CD14-positive monocyte (primary cell): ENCODE data around the gene ACTN4. TPM values are rescaled to one million over a fixed set of nuclear protein-coding genes. Genes with fewer than 3 reads are reported as not detected.

Source experiments
- DNase-seq, 3 donors: peaks; one replicate each; pipeline ENCODE4 v3.0.0-alpha.2; 2011 to 2022
- H2AFZ ChIP-seq: 2 replicates; pipeline ENCODE4 v1.6.0; 2012; ENCODE audit warnings: mild to moderate bottlenecking, low read depth, low read length, inconsistent platforms; ENCODE audit not compliant: insufficient read depth, poor library complexity, severe bottlenecking
- H3K27ac ChIP-seq, 2 donors: 1 replicate in 1 of 2; 2 replicates in 1 of 2; pipeline ENCODE4 v1.5.1; 2012 to 2013; ENCODE audit warnings: low read length in 2 of 2, control low read depth in 1 of 2, inconsistent platforms in 1 of 2, low read depth in 1 of 2, mild to moderate bottlenecking in 1 of 2
- H3K27me3 ChIP-seq, 2 donors: one replicate each; pipeline versions ENCODE4 v1.6.0 to v1.6.1; 2011 to 2013; ENCODE audit warnings: low read length in 2 of 2; ENCODE audit not compliant: control insufficient read depth in 2 of 2, insufficient read depth in 2 of 2
- H3K36me3 ChIP-seq, 2 donors: replicated peaks in 1 of 2; 1 replicate in 1 of 2; 2 replicates in 1 of 2; pipeline versions ENCODE4 v1.5.1 to v1.6.1; 2012 to 2013; ENCODE audit warnings: low read length in 2 of 2, control low read depth in 1 of 2, inconsistent platforms in 1 of 2, mild to moderate bottlenecking in 1 of 2; ENCODE audit not compliant: insufficient read depth in 2 of 2, control insufficient read depth in 1 of 2
- H3K4me1 ChIP-seq, 2 donors: 1 replicate in 1 of 2; 2 replicates in 1 of 2; pipeline versions ENCODE4 v1.5.1 to v1.6.1; 2012 to 2013; ENCODE audit warnings: low read length in 2 of 2, control low read depth in 1 of 2, inconsistent platforms in 1 of 2, mild to moderate bottlenecking in 1 of 2, moderate library complexity in 1 of 2; ENCODE audit not compliant: insufficient read depth in 2 of 2, control insufficient read depth in 1 of 2
- H3K4me2 ChIP-seq: replicated peaks from 2 replicates; pipeline ENCODE3; 2012; ENCODE audit warnings: low read length, moderate library complexity, mild to moderate bottlenecking; ENCODE audit not compliant: poor library complexity, severe bottlenecking; ENCODE audit errors: extremely low read depth
- H3K4me3 ChIP-seq, 3 experiments: fragments of 200-600 bp in 1 of 3; sonication (generic) in 1 of 3; replicated peaks in 1 of 3; 1 replicate in 2 of 3; 2 replicates in 1 of 3; pipeline ENCODE4 v1.5.1; 2011 to 2013; ENCODE audit warnings: low read length in 3 of 3, mild to moderate bottlenecking in 3 of 3, control low read depth in 2 of 3, low read depth in 2 of 3, inconsistent platforms in 1 of 3, moderate library complexity in 1 of 3
- H3K79me2 ChIP-seq: 2 replicates; pipeline ENCODE4 v1.6.0; 2012; ENCODE audit warnings: mild to moderate bottlenecking, control low read depth, inconsistent platforms, low read length, moderate library complexity; ENCODE audit not compliant: insufficient read depth
- H3K9ac ChIP-seq: 2 replicates; pipeline ENCODE4 v1.6.0; 2017; ENCODE audit warnings: low read length, mild to moderate bottlenecking; ENCODE audit not compliant: insufficient read depth, poor library complexity, severe bottlenecking
- H3K9me3 ChIP-seq, 2 donors: replicated peaks in 1 of 2; 1 replicate in 1 of 2; 2 replicates in 1 of 2; pipeline versions ENCODE4 v1.5.1 to v1.6.1; 2012 to 2013; ENCODE audit warnings: low read length in 2 of 2, control low read depth in 1 of 2; ENCODE audit not compliant: control insufficient read depth in 1 of 2, insufficient read depth in 1 of 2
- H4K20me1 ChIP-seq: 2 replicates; pipeline ENCODE4 v1.6.0; 2012; ENCODE audit warnings: mild to moderate bottlenecking, low read length, control low read depth, moderate library complexity; ENCODE audit not compliant: insufficient read depth
- H3K27ac Mint-ChIP-seq, 7 donors: one replicate each; pipeline ENCODE4 v1.8.0; 2020; ENCODE audit warnings: mild to moderate bottlenecking in 7 of 7, mixed read lengths in 7 of 7, moderate library complexity in 6 of 7, inconsistent platforms in 2 of 7
- H3K27me3 Mint-ChIP-seq, 3 donors: one replicate each; pipeline ENCODE4 v1.8.0; 2021 to 2022; ENCODE audit warnings: low read depth in 3 of 3, mild to moderate bottlenecking in 3 of 3, mixed read lengths in 3 of 3, moderate library complexity in 3 of 3, inconsistent platforms in 1 of 3
- H3K36me3 Mint-ChIP-seq, 2 donors: one replicate each; pipeline ENCODE4 v1.8.0; 2020; ENCODE audit warnings: mixed read lengths in 2 of 2, inconsistent platforms in 1 of 2, mild to moderate bottlenecking in 1 of 2
- H3K4me1 Mint-ChIP-seq: one replicate; pipeline ENCODE4 v1.8.0; 2020; ENCODE audit warnings: mild to moderate bottlenecking, mixed read lengths
- H3K4me3 Mint-ChIP-seq, 2 donors: one replicate each; pipeline ENCODE4 v1.8.0; 2020; ENCODE audit warnings: mild to moderate bottlenecking in 2 of 2, mixed read lengths in 2 of 2, moderate library complexity in 1 of 2
- H3K9me3 Mint-ChIP-seq, 7 donors: one replicate each; pipeline ENCODE4 v1.8.0; 2020 to 2022; ENCODE audit warnings: mixed read lengths in 7 of 7, mild to moderate bottlenecking in 6 of 7, moderate library complexity in 6 of 7, inconsistent platforms in 2 of 7
- WGBS: methylation state at CpG from one replicate; pipeline ENCODE4 v1.1.5; 2013; ENCODE audit warnings: missing lambda C conversion rate; ENCODE audit not compliant: insufficient coverage; 5-methylcytosine and 5-hydroxymethylcytosine counted together
- intact Hi-C, 2 donors: fragments of 100-400 bp; cut with micrococcal nuclease; formaldehyde crosslinking; loops; one replicate each; pipeline versions ENCODE4 v1.15.0 to v1.15.1; 2023
- polyA plus RNA-seq, 3 donors: library from polyadenylated mRNA; depleted of rRNA in 1 of 3; unstranded in 2 of 3; stranded (reverse) in 1 of 3; fragments of 300-500 nt in 2 of 3; fragments of >200 nt in 1 of 3; fragmentation: Illumina TruSeq in 2 of 3; gene quantifications; 1 replicate in 2 of 3; 2 replicates in 1 of 3; pipeline ENCODE4 v1.2.3, GENCODE V29; 2012 to 2021
- TF ChIP-seq, protein P1 (sequence below): fragments of 200-600 bp; IDR thresholded peaks from one replicate; pipeline ENCODE4 v1.8.0; 2022; ENCODE audit warnings: antibody characterized with exemption, mild to moderate bottlenecking

The ACTN4 gene
- polyA plus RNA-seq, 3 donors, result 8.4 to 177 (median 16.0) TPM

GRCh38 chr19:38710928-38711725, 63.7 kb downstream of the ACTN4 start:
- Histone ChIP-seq H3K79me2 (peaks cover 7% of the 10 kb centered on the region), H3K4me1 (no peaks in the 10 kb centered on the region)

DNA sequence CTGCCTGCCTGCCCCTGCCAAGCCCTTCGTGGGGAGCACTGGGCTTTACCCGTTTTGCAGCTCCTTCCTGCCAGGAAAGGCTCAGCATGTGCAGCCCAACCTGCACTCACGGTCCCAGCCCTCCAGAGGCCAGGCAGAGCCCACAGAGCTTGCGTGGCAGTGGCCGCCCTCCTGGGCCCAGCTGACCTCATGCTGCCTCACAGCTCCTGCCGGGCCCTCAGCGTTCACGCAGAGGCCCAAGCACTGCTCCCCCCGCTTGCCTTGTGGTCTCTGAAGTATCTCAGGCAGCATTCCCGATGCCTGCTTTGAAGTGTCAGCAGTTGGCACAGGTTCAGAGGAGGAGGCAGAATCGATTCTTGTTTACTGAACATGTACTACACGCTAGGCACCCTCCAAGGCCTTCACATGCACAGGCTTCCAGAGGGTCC, 64.3 kb downstream of the ACTN4 start:
- Histone ChIP-seq H3K4me2 (no peak overlapping the region), H3K27me3 (no peaks in the 10 kb centered on the region), H3K4me1 (no peaks in the 10 kb centered on the region), H3K27ac (peak overlapping the region in 1 of 2 donors; percentile 20), H4K20me1 (no peaks in the 10 kb centered on the region), H3K4me3 (no peak overlapping the region), H3K9me3 (no peaks in the 10 kb centered on the region), H3K36me3 (peaks cover 90 to 100% of the 10 kb centered on the region in 2 donors), H2AFZ (no peak overlapping the region), H3K79me2 (peaks cover 6% of the 10 kb centered on the region), H3K9ac (no peak overlapping the region)
- H3K4me1 Mint-ChIP-seq, result no peaks in the 10 kb centered on the region
- peaks cover 80 to 97% of the 10 kb centered on the region in 2 donors for H3K36me3 Mint-ChIP-seq
- H3K9me3 Mint-ChIP-seq, result peaks cover 0 to 2% (median 0%) of the 10 kb centered on the region in 7 donors
- peak overlapping the region in 1 of 7 donors; percentile 59 for H3K27ac Mint-ChIP-seq
- intact Hi-C loops, result no loop called here
- DNase-seq, result no peak
- H3K4me3 Mint-ChIP-seq, result no peak overlapping the region
- 83% methylated on average over 11 of the region's 12 CpGs for WGBS
- no peaks in the 10 kb centered on the region for H3K27me3 Mint-ChIP-seq
- TF ChIP-seq, protein P1, sequence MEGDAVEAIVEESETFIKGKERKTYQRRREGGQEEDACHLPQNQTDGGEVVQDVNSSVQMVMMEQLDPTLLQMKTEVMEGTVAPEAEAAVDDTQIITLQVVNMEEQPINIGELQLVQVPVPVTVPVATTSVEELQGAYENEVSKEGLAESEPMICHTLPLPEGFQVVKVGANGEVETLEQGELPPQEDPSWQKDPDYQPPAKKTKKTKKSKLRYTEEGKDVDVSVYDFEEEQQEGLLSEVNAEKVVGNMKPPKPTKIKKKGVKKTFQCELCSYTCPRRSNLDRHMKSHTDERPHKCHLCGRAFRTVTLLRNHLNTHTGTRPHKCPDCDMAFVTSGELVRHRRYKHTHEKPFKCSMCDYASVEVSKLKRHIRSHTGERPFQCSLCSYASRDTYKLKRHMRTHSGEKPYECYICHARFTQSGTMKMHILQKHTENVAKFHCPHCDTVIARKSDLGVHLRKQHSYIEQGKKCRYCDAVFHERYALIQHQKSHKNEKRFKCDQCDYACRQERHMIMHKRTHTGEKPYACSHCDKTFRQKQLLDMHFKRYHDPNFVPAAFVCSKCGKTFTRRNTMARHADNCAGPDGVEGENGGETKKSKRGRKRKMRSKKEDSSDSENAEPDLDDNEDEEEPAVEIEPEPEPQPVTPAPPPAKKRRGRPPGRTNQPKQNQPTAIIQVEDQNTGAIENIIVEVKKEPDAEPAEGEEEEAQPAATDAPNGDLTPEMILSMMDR, result no peak

More at GRCh38 chr19:38710928-38711725, 63.7 kb downstream of the ACTN4 start:
- peaks cover 90 to 100% of the 10 kb centered on the region in 2 donors for H3K36me3 ChIP-seq
- Mint-ChIP-seq H3K4me3 (no peak overlapping the region), H3K27ac (peak overlapping the region in 1 of 7 donors; percentile 59), H3K9me3 (peaks cover 0 to 2% (median 0%) of the 10 kb centered on the region in 7 donors), H3K36me3 (peaks cover 80 to 97% of the 10 kb centered on the region in 2 donors), H3K27me3 (no peaks in the 10 kb centered on the region), H3K4me1 (no peaks in the 10 kb centered on the region)
- no peak overlapping the region for H3K9ac ChIP-seq
- H2AFZ ChIP-seq, result no peak overlapping the region
- intact Hi-C loops, result no loop called here
- H3K27ac ChIP-seq, result no peak overlapping the region
- 95% methylated on average over 23 of the region's 25 CpGs for WGBS
- H3K4me3 ChIP-seq, result no peak overlapping the region
- H3K27me3 ChIP-seq, result no peaks in the 10 kb centered on the region
- DNase-seq, result no peak
- H3K4me2 ChIP-seq, result no peak overlapping the region
- TF ChIP-seq, protein P1, result no peak
- H4K20me1 ChIP-seq, result no peaks in the 10 kb centered on the region
- no peaks in the 10 kb centered on the region for H3K9me3 ChIP-seq
